ENCODE results near the gene CPLANE1.
"Not testable (repeated sequence)": the region's sequence is repeated elsewhere in the genome, so short reads cannot be mapped to it uniquely, and the experiment has no call there.

Gene CPLANE1

GRCh38 chr5:37248970-37249814 is at the start of gene CPLANE1:
CPLANE1 (minus strand) TSS chr5:37249376; CDS start chr5:37247698, 1,678 bp downstream.
- no peak for DNase-seq

GRCh38 chr5:37296313-37296712 is 47.1 kb upstream of the CPLANE1 start:
- not testable (repeated sequence) for DNase-seq

- DNase-seq = no peak
These were observed 34.1 kb upstream of the CPLANE1 start for GRCh38 chr5:37283214-37283820.

- no peak for DNase-seq
These were observed 26.3 kb upstream of the CPLANE1 start for GRCh38 chr5:37275511-37275910.

GRCh38 chr5:37272511-37272910 is 23.3 kb upstream of the CPLANE1 start:
- DNase-seq = no peak

GRCh38 chr5:37268100-37268499 is 18.9 kb upstream of the CPLANE1 start:
- DNase-seq = not testable (repeated sequence)

- DNase-seq = no peak
These were observed 6.7 kb upstream of the CPLANE1 start for GRCh38 chr5:37255774-37256358.

- no peak for DNase-seq
These were observed 5.4 kb upstream of the CPLANE1 start for GRCh38 chr5:37254581-37254980.

GRCh38 chr5:37251665-37252064 is 2.5 kb upstream of the CPLANE1 start:
- DNase-seq = no peak

- DNase-seq = no peak
These were observed 614 bp upstream of the CPLANE1 start for GRCh38 chr5:37249815-37250164.

GRCh38 chr5:37248421-37248969 is 681 bp downstream of the CPLANE1 start:
- DNase-seq = no peak

GRCh38 chr5:37247496-37247895 is 1.7 kb downstream of the CPLANE1 start:
- DNase-seq = no peak

GRCh38 chr5:37247036-37247435 is 2.1 kb downstream of the CPLANE1 start:
- no peak for DNase-seq

GRCh38 chr5:37234288-37234687 is 14.9 kb downstream of the CPLANE1 start:
- no peak for DNase-seq

GRCh38 chr5:37226377-37226776 is 22.8 kb downstream of the CPLANE1 start:
- no peak for DNase-seq

- no peak for DNase-seq
These were observed 27.0 kb downstream of the CPLANE1 start for GRCh38 chr5:37222181-37222580.

- not testable (repeated sequence) for DNase-seq
These were observed 28.8 kb downstream of the CPLANE1 start for GRCh38 chr5:37220426-37220825.

GRCh38 chr5:37219384-37219783 is 29.8 kb downstream of the CPLANE1 start:
- DNase-seq = not testable (repeated sequence)

- DNase-seq = no peak
These were observed 31.2 kb downstream of the CPLANE1 start for GRCh38 chr5:37217976-37218375.

- no peak for DNase-seq
These were observed 34.6 kb downstream of the CPLANE1 start for GRCh38 chr5:37214550-37214949.

GRCh38 chr5:37212096-37212495 is 37.1 kb downstream of the CPLANE1 start:
- no peak for DNase-seq

GRCh38 chr5:37211661-37212060 is 37.5 kb downstream of the CPLANE1 start:
- DNase-seq = no peak

- no peak for DNase-seq
These were observed 40.0 kb downstream of the CPLANE1 start for GRCh38 chr5:37208883-37209797.

Measured in SIG-M5 (cell line).